ENCODE results near the gene AAMP. TPM values are rescaled to one million over a fixed set of nuclear protein-coding genes. Genes with fewer than 3 reads are reported as not detected.

Gene AAMP, protein sequence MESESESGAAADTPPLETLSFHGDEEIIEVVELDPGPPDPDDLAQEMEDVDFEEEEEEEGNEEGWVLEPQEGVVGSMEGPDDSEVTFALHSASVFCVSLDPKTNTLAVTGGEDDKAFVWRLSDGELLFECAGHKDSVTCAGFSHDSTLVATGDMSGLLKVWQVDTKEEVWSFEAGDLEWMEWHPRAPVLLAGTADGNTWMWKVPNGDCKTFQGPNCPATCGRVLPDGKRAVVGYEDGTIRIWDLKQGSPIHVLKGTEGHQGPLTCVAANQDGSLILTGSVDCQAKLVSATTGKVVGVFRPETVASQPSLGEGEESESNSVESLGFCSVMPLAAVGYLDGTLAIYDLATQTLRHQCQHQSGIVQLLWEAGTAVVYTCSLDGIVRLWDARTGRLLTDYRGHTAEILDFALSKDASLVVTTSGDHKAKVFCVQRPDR
- 148 and 151 TPM in 2 replicates for total RNA-seq

GRCh38 chr2:218269900-218270720, at the start of gene AAMP, which contains the start of gene PNKD:
Gene AAMP, minus strand, starts transcription at chr2:218270137. Its CDS starts 51 bp downstream, at chr2:218270086.
Gene PNKD, plus strand, starts transcription at chr2:218270519. Its CDS starts 17 bp downstream, at chr2:218270536.

GRCh38 chr2:218292048-218293014, 22.4 kb upstream of the AAMP start, which contains the start of gene TMBIM1:
Gene TMBIM1, minus strand, starts transcription at chr2:218292503. Its CDS starts 10,362 bp downstream, at chr2:218282141.

GRCh38 chr2:218260742-218261422, 9.1 kb downstream of the AAMP start, which contains the start of gene GPBAR1:
Gene GPBAR1, plus strand, starts transcription at chr2:218261015. Its CDS starts 1,710 bp downstream, at chr2:218262725.

GRCh38 chr2:218216674-218217359, 53.1 kb downstream of the AAMP start, which contains the start of gene ARPC2:
Gene ARPC2, plus strand, starts transcription at chr2:218217189. Its CDS starts 282 bp downstream, at chr2:218217471.

Other genes with a start within 250 kb of the AAMP start
- gene RUFY4, start 200.9 kb downstream of the AAMP start, total RNA-seq: not detected in 2 replicates
- not detected in 2 replicates for gene CXCR2, start 144.1 kb downstream of the AAMP start, total RNA-seq
- not detected in 2 replicates for gene CXCR1, start 103.2 kb downstream of the AAMP start, total RNA-seq
- 454 and 509 TPM in 2 replicates for gene ARPC2, start 52.9 kb downstream of the AAMP start, total RNA-seq
- gene GPBAR1, start 9.1 kb downstream of the AAMP start, total RNA-seq: 0.15 TPM in 1 of 2 replicates, not detected in the other
- 20.8 and 22.1 TPM in 2 replicates for gene PNKD, start 382 bp upstream of the AAMP start, total RNA-seq
- 96.1 and 112 TPM in 2 replicates for gene TMBIM1, start 22.4 kb upstream of the AAMP start, total RNA-seq
- not detected in 2 replicates for gene CATIP, start 86.7 kb upstream of the AAMP start, total RNA-seq
- 0.32 TPM in 1 of 2 replicates, not detected in the other for gene SLC11A1, start 112.1 kb upstream of the AAMP start, total RNA-seq
- 35.7 and 42.2 TPM in 2 replicates for gene CTDSP1, start 129.7 kb upstream of the AAMP start, total RNA-seq
- gene VIL1, start 149.0 kb upstream of the AAMP start, total RNA-seq: not detected in 2 replicates

Measured in epithelial cell of umbilical artery (primary cell).